GM21737 (cell line): ENCODE measurements around the gene FAM53C.
"Not testable (repeated sequence)": the region's sequence is repeated elsewhere in the genome, so short reads cannot be mapped to it uniquely, and the experiment has no call there.

ENCODE experiments used
- ATAC-seq: cut with Tn5 transposase; IDR thresholded peaks from one replicate; pipeline ENCODE4 v1.9.1; 2021; ENCODE audit warnings: mild to moderate bottlenecking, moderate library complexity; ENCODE audit not compliant: unreplicated experiment

Gene FAM53C

DNA sequence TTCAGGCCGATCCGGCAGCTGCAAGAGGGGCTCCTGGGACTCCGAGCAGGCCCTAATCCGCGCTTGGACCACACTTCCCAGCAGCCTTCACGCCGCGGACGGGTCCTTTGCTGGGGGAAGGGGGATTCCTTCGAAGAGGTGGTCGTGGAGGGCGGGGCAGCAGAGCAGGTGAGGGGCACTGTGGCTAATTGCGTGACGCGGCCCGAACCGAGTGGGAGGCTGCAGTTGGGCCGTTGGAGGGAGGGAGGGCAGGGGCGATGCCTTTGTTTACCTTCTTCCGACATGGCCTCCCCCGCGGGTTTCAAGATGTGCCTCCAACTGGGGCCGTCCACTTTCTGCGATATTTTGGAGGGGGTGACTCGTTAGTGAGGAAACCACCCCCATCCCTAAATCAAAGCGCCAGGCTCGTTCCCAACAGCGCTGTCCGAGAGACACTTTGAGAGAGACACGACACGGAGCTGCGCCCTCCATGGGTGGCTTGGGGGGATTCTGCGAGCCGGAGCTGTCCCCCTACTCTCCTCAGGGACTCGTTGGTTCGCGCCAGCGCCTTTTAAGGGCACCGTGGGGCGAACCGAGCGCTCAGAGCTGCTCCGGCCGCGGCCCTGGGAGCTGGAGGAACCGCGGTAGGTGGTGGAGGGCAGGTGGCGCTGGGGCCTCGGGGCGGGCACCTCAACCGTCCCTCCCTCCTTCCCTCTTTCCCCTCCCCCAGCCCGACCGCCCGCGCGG is at the start of gene FAM53C:
Gene FAM53C (plus strand): TSS at position 582 of the 726 bp plus-strand sequence. CDS start 3,070 bp downstream, outside the sequence.
- ATAC-seq = peak; percentile 88

DNA sequence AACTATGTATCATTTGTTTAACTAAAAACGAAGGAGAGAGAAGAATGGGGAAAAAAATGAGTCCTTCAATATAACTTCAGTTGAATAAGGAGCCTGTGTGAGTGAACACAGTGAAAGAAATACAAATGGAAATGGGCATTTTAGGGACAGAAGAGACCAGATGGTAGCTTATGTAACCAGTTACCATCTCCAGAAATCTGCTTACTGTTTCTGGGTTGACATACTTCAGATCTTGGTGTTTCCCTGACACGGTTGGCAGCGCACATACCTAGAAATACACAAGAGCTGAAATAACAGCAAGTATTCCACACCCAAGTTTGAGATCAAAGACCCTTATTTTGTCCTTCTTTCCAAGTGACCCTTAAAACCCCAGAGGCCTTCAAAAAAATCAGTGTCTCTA is 48.8 kb upstream of the FAM53C start:
- ATAC-seq = no peak

DNA sequence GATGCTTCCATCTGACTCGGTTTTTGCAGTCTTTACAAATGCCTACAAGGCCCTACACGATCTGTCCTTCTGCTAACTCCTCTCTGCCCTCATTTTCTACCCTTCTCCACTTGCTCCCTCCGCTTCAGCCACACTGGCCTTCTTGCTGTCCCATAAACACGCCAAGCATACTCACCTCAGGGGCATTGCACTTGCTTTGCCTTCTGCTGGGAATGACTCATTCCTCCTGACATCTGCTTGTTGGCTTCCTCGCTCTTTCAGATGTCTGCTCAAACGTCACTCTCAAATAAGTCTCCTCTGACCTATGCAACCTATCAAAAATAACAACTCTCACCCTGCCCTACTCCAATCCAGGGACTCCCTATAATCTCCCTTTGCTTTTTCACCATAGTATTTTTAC is 34.7 kb upstream of the FAM53C start:
- ATAC-seq = no peak

DNA sequence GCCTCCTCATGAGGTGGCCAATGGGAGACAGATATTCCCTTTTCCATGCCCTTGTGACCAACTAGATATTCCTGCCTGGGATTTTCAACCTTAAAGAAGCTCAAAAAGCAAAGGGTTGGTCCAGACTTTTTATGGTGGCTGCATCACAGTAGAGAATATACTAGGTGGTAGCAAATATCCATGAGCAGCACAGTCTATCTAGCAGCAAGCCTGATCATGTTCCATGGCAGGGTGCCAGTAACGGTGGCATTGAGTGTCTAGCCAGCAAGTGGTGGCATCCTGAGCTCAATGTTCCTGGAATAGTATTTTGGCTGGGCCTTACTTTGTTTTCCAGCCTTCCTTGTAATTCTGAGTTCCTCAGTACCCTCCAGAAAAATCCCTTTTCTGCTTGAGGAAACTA is 32.3 kb upstream of the FAM53C start:
- no peak for ATAC-seq

DNA sequence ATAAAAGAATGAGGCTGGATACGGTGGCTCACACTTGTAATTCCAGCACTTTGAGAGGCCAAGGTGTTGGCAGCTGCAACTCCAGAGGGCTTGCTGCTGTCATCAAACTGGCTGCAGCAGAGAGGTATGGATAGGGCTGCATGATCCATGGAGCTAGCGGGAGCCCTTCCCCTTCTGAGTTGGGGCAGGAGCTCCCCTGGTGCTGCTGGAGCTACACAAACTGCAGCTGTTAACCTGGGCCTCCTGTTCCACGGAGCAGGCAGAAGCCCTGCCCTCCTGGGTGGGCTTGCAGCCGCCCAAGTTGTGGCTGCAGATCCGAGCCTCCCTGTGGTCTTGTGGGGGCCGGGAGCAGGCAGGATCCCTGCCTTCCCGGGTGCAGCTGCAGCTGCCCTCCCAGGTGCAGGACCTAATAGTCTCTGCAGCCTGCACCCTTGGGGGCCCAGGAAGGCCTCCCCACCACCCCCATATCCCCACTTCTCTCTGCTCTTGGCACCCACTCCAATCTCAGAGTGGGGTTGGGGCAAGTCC is 22.3 kb upstream of the FAM53C start:
- no peak for ATAC-seq

DNA sequence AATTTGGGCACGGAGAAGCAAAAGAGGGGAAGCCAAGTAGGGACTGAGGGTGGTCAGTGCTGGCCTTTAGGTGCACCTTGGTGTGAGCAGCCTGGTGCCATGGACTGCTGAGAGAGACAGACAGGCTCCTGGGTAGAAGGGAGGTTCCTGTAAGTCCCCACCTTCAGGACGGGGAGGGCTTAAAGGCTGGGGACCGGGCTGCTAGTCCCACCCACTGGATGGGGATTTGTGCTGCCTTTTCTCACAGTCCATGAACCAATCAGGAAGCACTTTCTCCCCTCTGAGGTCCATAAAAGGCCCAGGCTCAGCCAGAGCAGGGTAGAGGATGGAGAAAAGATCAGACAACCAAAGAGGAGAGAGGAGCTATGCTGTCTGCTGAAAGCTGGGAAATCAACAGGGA is 21.7 kb upstream of the FAM53C start:
- ATAC-seq = no peak

DNA sequence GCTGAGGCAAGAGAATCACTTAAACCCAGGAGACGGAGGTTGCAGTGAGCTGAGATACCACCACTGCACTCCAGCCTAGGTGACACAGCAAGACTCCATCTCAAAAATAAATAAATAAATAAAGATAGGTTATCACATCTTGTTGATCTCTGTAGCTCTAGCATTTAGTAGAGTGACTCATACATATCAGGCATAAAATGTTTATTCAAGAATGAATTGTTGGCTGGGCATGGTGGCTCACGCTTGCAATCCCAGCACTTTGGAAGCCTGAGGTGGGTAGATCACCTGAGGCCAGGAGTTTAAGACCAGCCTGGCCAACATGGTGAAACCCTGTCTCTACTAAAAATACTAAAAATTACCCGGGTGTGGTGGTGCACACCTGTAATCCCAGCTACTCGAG is 19.9 kb upstream of the FAM53C start:
- ATAC-seq = not testable (repeated sequence)

DNA sequence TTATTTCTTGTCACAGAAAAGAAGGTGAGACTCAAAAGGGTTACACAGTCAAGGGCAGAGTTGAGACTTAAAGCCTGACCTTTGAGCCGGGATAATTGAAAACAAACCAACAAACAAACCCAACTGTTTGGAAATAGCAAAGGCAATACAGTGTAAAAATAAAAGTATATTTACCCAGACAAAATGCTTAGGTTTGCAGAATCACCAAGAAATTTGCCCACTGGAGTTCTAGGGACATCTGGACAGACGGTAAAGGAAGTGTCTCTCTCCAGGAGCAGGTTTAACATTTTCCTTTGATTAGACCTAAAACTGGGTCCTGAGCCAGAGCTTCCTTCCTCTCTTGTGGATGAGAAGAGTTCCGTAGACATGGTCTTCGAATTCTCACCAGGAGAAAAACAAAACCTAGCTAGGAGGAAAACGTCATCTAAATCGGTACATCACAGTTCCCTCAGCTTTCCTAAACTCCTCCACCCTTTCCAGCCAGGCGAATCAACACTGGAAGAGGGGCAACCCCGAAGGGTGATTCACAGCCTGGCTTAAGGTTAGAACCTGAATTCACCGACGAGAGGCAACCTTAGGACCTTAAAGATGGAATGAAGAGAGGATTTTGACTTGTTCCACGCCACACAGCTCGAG is 7.1 kb upstream of the FAM53C start:
- no peak for ATAC-seq

DNA sequence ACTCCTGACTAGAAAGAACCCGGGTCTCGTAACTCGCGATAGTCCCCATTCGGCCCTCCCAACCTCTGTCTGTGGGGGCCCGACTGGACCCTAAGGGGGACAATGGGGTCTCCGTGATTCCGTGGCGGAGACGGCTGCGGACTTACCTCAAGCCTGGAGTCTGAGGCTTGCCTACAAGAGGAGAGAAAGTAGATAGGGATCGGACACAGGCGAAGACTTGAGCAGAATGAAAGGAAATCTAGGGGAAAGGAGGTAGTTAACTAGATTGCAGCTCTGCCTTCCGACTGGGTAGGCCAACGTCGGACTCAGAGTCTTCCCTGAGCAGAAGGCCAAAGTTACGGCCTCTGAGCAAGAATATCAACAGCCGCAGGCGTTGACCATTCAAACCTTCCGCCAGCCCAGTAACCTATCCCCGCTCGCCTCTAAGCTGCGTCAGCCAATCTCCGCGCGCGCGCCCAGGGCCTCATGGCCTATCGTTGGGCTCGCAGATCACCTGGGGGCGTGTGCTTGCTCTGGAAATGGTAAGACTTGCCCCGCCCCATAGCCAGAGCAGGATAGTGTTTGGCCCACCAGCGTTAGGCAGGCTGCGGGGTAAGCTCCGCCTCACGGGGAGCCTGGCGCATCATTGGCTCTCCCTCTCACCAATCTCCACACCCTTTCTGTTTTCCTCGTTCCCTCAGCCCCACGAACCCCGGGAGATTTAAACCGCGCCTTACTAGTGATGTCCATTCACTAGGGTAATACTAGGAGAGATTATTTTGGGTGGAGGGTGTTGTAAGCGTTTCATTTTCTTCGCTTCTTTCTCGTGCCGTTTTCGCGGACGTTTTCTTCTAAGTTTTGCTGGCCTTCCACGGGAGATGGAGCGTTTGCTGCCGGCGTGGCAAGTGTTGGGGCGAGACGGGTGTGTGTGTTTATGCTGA is 6.4 kb upstream of the FAM53C start, which contains the start of gene CDC25C:
Gene CDC25C (minus strand): TSS at position 356 of the 920 bp plus-strand sequence. CDS start 624 bp downstream, outside the sequence.
- ATAC-seq = peak; percentile 99

DNA sequence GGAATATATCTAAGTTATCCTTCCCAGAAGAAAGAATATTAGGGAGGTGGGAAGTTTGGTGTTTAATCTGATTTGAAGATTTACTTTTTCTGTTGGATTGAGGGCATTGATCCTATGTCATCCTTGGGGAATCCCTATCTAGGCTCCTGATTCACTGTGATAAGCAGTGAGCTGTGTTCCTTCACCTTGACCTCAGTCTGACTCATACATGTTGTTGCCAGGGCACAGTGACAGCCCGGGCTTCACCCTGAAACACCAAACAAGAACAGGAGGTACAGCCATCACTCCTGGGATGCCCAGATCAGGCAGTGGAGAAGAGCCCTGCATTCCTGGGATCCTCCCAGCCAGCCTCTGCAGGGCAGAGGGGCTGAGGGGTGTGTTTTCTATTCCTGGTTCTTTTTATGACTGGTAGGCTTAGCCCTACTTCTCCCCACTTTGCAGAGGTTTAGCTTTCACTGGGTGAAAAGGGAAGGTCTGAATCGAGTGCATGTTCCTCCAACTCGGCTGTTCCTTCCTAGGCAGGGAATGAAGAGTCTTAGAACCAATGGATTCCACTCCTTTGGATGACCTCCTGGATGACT is 3.1 kb upstream of the FAM53C start:
- no peak for ATAC-seq

DNA sequence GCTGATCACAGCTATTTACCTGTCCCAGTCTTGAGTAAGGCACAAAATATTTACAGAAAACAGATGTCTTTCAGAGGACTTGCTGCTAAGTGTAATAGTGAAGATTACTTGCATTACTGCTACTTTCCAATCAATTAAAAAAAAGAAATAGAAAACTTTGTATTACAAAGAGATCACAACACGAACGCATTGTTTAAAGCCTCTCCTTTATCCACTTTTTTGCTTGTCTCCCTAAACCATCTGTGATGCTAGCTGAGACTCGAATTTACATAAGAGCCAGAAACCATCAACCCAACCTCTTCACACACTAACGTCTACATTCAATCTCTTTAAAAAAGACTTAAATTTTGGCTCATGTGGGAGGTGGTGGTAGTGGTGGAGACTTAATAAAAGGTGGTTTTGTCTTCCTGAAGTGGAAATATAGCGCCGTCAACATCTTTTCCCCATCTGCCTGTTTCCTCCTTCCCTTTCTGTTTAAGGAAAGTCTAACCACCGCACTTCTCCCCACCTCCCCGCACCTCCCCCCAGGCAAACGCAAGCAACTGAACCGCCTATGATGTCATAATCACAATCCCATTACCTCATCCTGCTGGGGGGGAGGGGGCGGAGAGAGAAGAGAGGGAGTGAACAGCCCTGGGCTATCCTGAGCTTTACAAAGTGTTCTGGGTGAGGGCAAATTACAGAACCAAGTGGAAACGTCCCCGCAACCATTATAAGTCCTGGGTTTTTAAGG is 948 bp upstream of the FAM53C start:
- ATAC-seq = peak; percentile 21

DNA sequence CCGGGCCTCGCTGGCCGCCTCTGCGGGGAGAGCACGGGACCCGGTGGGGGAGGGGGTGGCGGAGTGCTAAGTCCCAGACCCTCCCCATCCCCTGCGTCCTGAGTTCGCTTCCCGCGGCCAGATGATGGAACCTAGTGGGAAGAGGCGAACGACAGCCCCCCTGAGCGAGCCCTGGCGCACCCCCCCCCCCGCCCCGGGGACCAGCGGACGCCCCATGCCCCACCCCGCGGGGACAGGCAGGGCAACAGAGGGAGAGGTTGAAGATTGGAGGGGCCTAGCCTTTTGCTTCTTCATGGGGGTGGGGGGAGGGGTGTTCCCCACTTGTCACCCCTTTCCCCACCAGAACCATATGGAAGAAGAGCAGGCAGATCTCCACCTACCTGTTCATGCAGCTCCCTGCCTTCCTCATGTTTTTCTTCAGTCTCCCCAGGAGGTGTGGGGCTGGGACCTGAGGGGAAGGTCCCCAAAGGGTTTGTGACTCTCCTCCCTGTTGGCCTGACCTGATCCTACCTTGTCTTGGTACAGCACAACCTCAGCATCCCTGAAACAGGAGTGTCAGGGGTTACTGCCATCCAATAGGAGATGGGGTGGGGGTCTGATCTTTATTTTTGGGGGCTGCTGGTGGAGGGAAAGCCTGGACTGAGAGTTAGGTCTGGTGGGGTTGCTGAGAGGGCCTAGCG is 485 bp downstream of the FAM53C start:
- no peak for ATAC-seq

DNA sequence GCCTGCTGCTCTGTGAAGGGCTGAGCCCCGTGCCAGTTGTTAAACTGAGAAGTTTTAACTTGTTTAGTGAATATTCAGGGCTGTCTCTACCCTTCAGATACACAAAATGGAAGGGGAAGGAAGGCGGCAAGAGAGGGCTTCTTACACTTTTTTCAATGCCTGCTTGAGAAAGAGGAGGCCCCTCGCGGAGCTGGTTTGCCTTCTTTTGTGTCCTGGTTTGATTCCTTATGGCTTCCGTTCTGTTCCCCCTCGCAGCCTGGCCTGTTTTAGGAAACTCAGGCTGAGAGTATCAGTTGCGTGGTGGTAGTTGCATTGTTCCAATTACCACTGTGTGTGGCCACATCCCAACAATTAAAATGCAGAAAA is 1.0 kb downstream of the FAM53C start:
- no peak for ATAC-seq

DNA sequence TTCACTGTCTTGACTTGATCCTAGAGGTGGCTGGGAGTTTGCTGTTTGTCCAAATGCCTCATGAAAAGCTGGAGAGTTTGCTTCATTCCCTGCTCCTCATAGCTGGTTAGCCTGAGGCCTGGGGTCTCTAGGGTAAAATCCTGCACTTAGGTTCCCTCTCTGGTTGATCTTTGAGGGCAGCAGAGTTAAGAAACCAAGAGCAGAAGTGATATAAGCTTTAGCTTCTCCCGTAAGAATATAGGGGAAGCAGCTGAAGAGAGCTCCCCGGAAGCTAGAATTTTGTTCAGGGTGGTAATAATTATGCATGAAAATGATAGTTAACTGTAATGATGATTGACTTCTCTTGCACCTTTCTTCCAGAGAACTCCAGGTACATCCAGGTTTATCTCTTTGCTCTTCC is 1.4 kb downstream of the FAM53C start:
- no peak for ATAC-seq

DNA sequence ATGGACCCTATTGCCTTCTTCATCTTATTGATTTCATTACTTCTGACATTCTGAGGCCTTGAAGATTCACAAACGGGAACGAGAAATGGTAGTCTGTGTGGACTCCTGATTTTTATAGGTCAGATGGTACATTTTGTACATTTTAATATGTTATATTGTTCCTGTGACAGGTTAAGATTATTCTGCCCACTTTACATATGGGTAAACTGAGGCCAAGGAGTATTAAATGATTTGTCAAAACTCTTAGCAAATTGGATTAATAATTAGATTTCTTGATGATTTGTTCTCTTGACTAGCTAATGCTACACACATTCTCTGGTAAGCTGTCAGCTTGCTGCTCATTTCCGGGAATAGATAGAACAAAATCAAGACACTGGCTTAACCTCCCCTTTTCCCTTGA is 1.9 kb downstream of the FAM53C start:
- no peak for ATAC-seq

DNA sequence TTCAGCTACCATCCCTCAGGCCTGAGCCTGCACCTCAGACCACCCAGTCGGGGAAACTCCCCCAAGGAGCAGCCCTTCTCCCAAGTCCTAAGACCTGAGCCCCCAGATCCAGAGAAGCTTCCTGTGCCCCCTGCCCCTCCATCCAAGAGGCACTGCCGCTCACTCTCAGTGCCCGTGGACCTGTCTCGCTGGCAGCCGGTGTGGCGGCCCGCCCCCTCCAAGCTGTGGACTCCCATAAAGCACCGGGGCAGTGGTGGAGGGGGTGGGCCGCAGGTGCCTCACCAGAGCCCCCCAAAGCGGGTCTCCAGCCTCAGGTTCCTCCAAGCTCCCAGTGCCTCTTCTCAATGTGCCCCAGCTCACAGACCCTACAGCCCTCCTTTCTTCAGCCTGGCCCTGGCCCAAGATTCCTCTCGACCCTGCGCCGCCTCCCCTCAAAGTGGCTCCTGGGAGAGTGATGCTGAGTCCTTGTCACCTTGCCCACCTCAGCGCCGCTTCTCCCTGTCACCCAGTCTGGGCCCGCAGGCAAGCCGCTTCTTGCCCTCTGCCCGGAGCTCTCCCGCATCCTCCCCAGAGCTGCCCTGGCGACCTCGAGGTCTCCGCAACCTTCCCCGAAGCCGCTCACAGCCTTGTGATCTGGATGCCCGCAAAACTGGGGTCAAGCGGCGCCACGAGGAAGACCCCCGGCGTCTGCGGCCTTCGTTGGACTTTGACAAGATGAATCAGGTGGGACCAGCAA is 7.0 kb downstream of the FAM53C start:
- no peak for ATAC-seq

DNA sequence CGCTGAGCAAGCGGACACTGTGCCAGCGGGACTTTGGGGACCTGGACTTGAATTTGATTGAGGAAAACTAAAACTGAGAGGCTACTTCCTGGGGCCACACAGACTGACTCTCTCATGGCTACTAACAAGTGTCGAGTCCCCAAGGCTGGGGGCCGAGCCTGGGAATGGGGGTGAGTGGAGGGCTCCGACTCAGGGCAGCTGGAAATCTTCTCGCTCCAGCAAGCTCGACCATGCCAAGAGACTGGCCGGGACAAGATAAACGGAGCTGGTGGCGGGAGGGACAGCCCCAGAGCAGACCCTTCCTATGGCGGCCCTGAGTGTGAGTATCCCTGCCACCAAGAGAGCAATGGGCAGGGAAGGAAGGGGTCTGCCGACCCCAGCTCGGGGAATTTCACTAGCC is 8.8 kb downstream of the FAM53C start:
- ATAC-seq = no peak

DNA sequence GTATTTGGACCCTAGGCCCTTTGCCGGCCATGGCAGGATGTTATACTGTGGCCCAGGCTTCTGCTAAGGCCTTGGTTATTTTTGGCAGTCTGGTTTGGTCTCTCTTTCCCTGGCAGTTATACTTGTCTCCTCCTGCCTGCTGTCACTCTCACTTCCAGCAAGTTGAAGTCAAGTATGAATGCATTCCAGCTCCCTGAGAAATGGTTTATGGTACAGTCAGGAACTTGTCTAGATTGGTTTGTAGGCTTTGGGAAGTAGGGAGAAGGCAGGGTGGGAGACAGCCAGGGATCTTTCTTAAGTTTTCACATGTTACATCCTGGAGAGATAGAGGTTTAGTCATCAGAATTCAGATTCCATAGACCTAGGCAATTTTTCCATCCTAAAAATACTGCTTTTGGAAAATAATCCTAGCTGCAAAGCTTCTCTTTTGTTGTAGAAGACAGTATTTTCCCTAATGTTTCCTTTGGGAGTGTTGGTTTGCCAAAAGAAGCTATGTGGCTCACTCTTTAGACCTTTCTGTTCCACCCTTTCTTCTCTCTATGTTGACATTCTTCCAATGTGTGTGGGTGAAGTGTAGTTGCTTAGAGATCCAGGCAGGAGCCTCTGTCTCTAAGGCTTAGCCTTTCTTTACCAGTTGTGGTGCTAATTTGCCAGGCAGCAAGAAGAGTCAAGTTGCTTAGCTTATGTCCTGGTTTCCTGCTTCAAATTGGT is 11.9 kb downstream of the FAM53C start:
- ATAC-seq = no peak

DNA sequence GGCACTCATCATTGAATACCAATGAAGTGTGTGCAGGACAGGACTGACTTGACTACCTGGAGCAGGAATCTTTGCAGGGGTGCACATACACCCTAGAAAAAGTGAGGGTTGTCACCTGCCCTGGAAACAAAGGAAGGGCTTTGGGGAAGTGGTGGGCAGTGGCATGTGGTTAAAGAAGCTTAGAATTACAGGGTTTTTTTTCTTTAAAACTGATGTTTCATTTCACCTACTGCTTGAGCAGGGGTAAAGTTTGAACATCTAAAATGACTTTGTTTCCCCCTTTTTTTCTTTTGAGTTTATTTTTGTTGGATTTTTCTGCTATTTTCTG is 12.5 kb downstream of the FAM53C start:
- no peak for ATAC-seq
